T-helper 1 cell treated with Interleukin-12 subunit alpha and Interleukin-12 subunit beta and Interleukin-4 antibody, amounts not matched to agents 30 μg/mL and 1 μg/mL, for 36 hours (primary cell): ENCODE data around the gene SCFD2.

Source experiments
- H3K27ac Mint-ChIP-seq: one replicate; pipeline ENCODE4 v1.8.0; 2021; ENCODE audit warnings: mild to moderate bottlenecking, mixed read lengths
- H3K27me3 Mint-ChIP-seq: one replicate; pipeline ENCODE4 v1.8.0; 2021; ENCODE audit warnings: low read depth, mixed read lengths
- H3K36me3 Mint-ChIP-seq: one replicate; pipeline ENCODE4 v1.8.0; 2021; ENCODE audit warnings: low read depth, mixed read lengths
- H3K4me1 Mint-ChIP-seq: one replicate; pipeline ENCODE4 v1.8.0; 2021; ENCODE audit warnings: low read depth, mixed read lengths
- H3K4me3 Mint-ChIP-seq: one replicate; pipeline ENCODE4 v1.8.0; 2021; ENCODE audit warnings: mild to moderate bottlenecking, moderate library complexity, mixed read lengths
- H3K9me3 Mint-ChIP-seq: one replicate; pipeline ENCODE4 v1.8.0; 2021; ENCODE audit warnings: mixed read lengths

Gene SCFD2

GRCh38 chr4:52983563-52984303, 382.1 kb downstream of the SCFD2 start:
- Mint-ChIP-seq H3K4me3 (no peak overlapping the region), H3K36me3 (no peaks in the 10 kb centered on the region), H3K4me1 (peaks cover 3% of the 10 kb centered on the region), H3K27ac (no peak overlapping the region), H3K9me3 (no peaks in the 10 kb centered on the region), H3K27me3 (no peaks in the 10 kb centered on the region)

- Mint-ChIP-seq H3K36me3 (no peaks in the 10 kb centered on the region), H3K4me3 (no peak overlapping the region), H3K9me3 (no peaks in the 10 kb centered on the region), H3K27ac (no peak overlapping the region), H3K27me3 (no peaks in the 10 kb centered on the region), H3K4me1 (peaks cover 3% of the 10 kb centered on the region)
Measured at GRCh38 chr4:52982946-52983340, 382.9 kb downstream of the SCFD2 start.

- Mint-ChIP-seq H3K36me3 (no peaks in the 10 kb centered on the region), H3K4me3 (no peak overlapping the region), H3K9me3 (no peaks in the 10 kb centered on the region), H3K27ac (no peak overlapping the region), H3K4me1 (peaks cover 3% of the 10 kb centered on the region), H3K27me3 (no peaks in the 10 kb centered on the region)
Measured at GRCh38 chr4:52982255-52982945, 383.5 kb downstream of the SCFD2 start.

GRCh38 chr4:52979821-52980590, 385.9 kb downstream of the SCFD2 start:
- no peaks in the 10 kb centered on the region for H3K27me3 Mint-ChIP-seq
- no peak overlapping the region for H3K27ac Mint-ChIP-seq
- no peaks in the 10 kb centered on the region for H3K36me3 Mint-ChIP-seq
- H3K4me1 Mint-ChIP-seq = peaks cover 3% of the 10 kb centered on the region
- H3K9me3 Mint-ChIP-seq = no peaks in the 10 kb centered on the region
- H3K4me3 Mint-ChIP-seq = no peak overlapping the region

- no peak overlapping the region for H3K4me3 Mint-ChIP-seq
- no peaks in the 10 kb centered on the region for H3K36me3 Mint-ChIP-seq
- H3K27ac Mint-ChIP-seq = no peak overlapping the region
- H3K4me1 Mint-ChIP-seq = peaks cover 3% of the 10 kb centered on the region
- no peaks in the 10 kb centered on the region for H3K27me3 Mint-ChIP-seq
- no peaks in the 10 kb centered on the region for H3K9me3 Mint-ChIP-seq
Measured at GRCh38 chr4:52979020-52979419, 386.8 kb downstream of the SCFD2 start.

- H3K27me3 Mint-ChIP-seq = no peaks in the 10 kb centered on the region
- H3K36me3 Mint-ChIP-seq = no peaks in the 10 kb centered on the region
- H3K4me1 Mint-ChIP-seq = no peaks in the 10 kb centered on the region
- no peak overlapping the region for H3K27ac Mint-ChIP-seq
- H3K4me3 Mint-ChIP-seq = no peak overlapping the region
- no peaks in the 10 kb centered on the region for H3K9me3 Mint-ChIP-seq
Measured at GRCh38 chr4:52977252-52977651, 388.6 kb downstream of the SCFD2 start.

GRCh38 chr4:52976523-52977230, 389.2 kb downstream of the SCFD2 start:
- Mint-ChIP-seq H3K9me3 (no peaks in the 10 kb centered on the region), H3K27ac (no peak overlapping the region), H3K27me3 (no peaks in the 10 kb centered on the region), H3K4me3 (no peak overlapping the region), H3K4me1 (no peaks in the 10 kb centered on the region), H3K36me3 (no peaks in the 10 kb centered on the region)

- no peak overlapping the region for H3K4me3 Mint-ChIP-seq
- no peaks in the 10 kb centered on the region for H3K27me3 Mint-ChIP-seq
- H3K4me1 Mint-ChIP-seq = no peaks in the 10 kb centered on the region
- no peaks in the 10 kb centered on the region for H3K9me3 Mint-ChIP-seq
- H3K36me3 Mint-ChIP-seq = no peaks in the 10 kb centered on the region
- H3K27ac Mint-ChIP-seq = no peak overlapping the region
Measured at GRCh38 chr4:52968691-52969090, 397.2 kb downstream of the SCFD2 start.

- Mint-ChIP-seq H3K36me3 (no peaks in the 10 kb centered on the region), H3K4me3 (no peak overlapping the region), H3K27ac (no peak overlapping the region), H3K4me1 (no peaks in the 10 kb centered on the region), H3K9me3 (no peaks in the 10 kb centered on the region), H3K27me3 (no peaks in the 10 kb centered on the region)
Measured at GRCh38 chr4:52968241-52968640, 397.6 kb downstream of the SCFD2 start.

- Mint-ChIP-seq H3K4me3 (no peak overlapping the region), H3K27ac (no peak overlapping the region), H3K4me1 (no peaks in the 10 kb centered on the region), H3K9me3 (no peaks in the 10 kb centered on the region), H3K36me3 (no peaks in the 10 kb centered on the region), H3K27me3 (no peaks in the 10 kb centered on the region)
Measured at GRCh38 chr4:52966781-52967180, 399.1 kb downstream of the SCFD2 start.

- Mint-ChIP-seq H3K27ac (no peak overlapping the region), H3K4me3 (no peak overlapping the region)
Measured at GRCh38 chr4:52966172-52966571, 399.7 kb downstream of the SCFD2 start.

GRCh38 chr4:52964561-52965101, 401.2 kb downstream of the SCFD2 start:
- no peaks in the 10 kb centered on the region for H3K9me3 Mint-ChIP-seq
- no peak overlapping the region for H3K4me3 Mint-ChIP-seq
- no peak overlapping the region for H3K27ac Mint-ChIP-seq
- H3K4me1 Mint-ChIP-seq = no peaks in the 10 kb centered on the region
- no peaks in the 10 kb centered on the region for H3K36me3 Mint-ChIP-seq
- H3K27me3 Mint-ChIP-seq = no peaks in the 10 kb centered on the region

More at GRCh38 chr4:52966172-52966571, 399.7 kb downstream of the SCFD2 start:
- Mint-ChIP-seq H3K4me1 (no peaks in the 10 kb centered on the region), H3K9me3 (no peaks in the 10 kb centered on the region), H3K36me3 (no peaks in the 10 kb centered on the region), H3K27me3 (no peaks in the 10 kb centered on the region)

- Mint-ChIP-seq H3K4me3 (no peak overlapping the region), H3K4me1 (no peaks in the 10 kb centered on the region), H3K36me3 (no peaks in the 10 kb centered on the region), H3K27me3 (no peaks in the 10 kb centered on the region), H3K9me3 (no peaks in the 10 kb centered on the region), H3K27ac (no peak overlapping the region)
Measured at GRCh38 chr4:52964011-52964410, 401.9 kb downstream of the SCFD2 start.

- no peak overlapping the region for H3K4me3 Mint-ChIP-seq
- no peaks in the 10 kb centered on the region for H3K9me3 Mint-ChIP-seq
- H3K27me3 Mint-ChIP-seq = no peaks in the 10 kb centered on the region
- no peaks in the 10 kb centered on the region for H3K4me1 Mint-ChIP-seq
- no peaks in the 10 kb centered on the region for H3K36me3 Mint-ChIP-seq
- H3K27ac Mint-ChIP-seq = no peak overlapping the region
Measured at GRCh38 chr4:52962721-52963120, 403.1 kb downstream of the SCFD2 start.
